Gastroesophageal sphincter (tissue), 3 donors: ENCODE results near the gene MRPS7.

Source experiments
- EP300 ChIP-seq: sonication (generic); formaldehyde crosslinking; IDR thresholded peaks from one replicate; pipeline ENCODE4 v1.6.1; 2017; ENCODE audit warnings: antibody characterized with exemption, mild to moderate bottlenecking
- POLR2AphosphoS5 ChIP-seq: sonication (generic); formaldehyde crosslinking; IDR thresholded peaks from one replicate; pipeline ENCODE4 v1.6.1; 2017; ENCODE audit warnings: antibody characterized with exemption
- TF ChIP-seq, protein P1 (sequence below), 4 experiments: fragments of 200-600 bp in 2 of 4; fragments of 450-650 bp in 2 of 4; sonication (generic) in 1 of 4; IDR thresholded peaks; one replicate each; pipeline ENCODE4 v1.5.1; 2017 to 2019; ENCODE audit warnings: antibody characterized with exemption in 4 of 4, mild to moderate bottlenecking in 2 of 4, moderate library complexity in 2 of 4

DNA sequence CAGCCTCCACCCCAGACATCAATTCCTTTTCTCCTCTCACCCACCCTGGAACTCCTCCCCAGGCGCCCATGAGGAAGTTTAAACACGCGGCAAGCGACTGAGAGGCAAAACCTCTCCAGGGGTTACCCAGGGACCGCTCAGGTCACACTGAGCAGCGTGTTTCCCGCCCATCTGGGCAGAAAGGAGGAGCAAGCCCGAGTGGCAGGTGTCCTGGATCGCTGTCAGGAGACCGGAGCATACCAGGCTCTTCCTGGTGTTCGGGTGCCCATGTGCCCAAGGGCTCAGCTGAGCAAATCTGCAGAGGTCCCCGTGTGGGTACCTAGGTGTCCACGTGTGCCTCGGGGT is 27.1 kb downstream of the MRPS7 start:
- TF ChIP-seq POLR2AphosphoS5 = no peak
- TF ChIP-seq, protein P1, sequence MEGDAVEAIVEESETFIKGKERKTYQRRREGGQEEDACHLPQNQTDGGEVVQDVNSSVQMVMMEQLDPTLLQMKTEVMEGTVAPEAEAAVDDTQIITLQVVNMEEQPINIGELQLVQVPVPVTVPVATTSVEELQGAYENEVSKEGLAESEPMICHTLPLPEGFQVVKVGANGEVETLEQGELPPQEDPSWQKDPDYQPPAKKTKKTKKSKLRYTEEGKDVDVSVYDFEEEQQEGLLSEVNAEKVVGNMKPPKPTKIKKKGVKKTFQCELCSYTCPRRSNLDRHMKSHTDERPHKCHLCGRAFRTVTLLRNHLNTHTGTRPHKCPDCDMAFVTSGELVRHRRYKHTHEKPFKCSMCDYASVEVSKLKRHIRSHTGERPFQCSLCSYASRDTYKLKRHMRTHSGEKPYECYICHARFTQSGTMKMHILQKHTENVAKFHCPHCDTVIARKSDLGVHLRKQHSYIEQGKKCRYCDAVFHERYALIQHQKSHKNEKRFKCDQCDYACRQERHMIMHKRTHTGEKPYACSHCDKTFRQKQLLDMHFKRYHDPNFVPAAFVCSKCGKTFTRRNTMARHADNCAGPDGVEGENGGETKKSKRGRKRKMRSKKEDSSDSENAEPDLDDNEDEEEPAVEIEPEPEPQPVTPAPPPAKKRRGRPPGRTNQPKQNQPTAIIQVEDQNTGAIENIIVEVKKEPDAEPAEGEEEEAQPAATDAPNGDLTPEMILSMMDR (IDR thresholded peaks at IDR 0.05) = no peak
- no peak for TF ChIP-seq EP300
